A549 treated with Hydrocortisone at 1 μM for 4 hours (cell line): ENCODE results near the gene ZNF414. TPM values are rescaled to one million over a fixed set of nuclear protein-coding genes. Genes with fewer than 3 reads are reported as not detected.

Experiments
- total RNA-seq: library from RNA; stranded (reverse); fragments of 200-300 nt; extraction: Qiagen RNA extraction; gene quantifications from 5 replicates; pipeline ENCODE4 v1.2.3, GENCODE V29; 2022

Gene ZNF414
- 13.8 to 21.3 TPM (median 18.9 TPM) in 5 replicates for total RNA-seq

GRCh38 chr19:8513687-8514504, at the start of gene ZNF414:
Gene ZNF414 (minus strand): TSS chr19:8514167. CDS start chr19:8514046, 121 bp downstream.

Other genes with a start within 250 kb of the ZNF414 start
- gene CD320, start 205.8 kb downstream of the ZNF414 start, total RNA-seq = 55.9 to 101 TPM (median 93.5 TPM) in 5 replicates
- 56.0 to 97.2 TPM (median 92.6 TPM) in 5 replicates for gene NDUFA7, start 192.8 kb downstream of the ZNF414 start, total RNA-seq
- gene RPS28, start 192.7 kb downstream of the ZNF414 start, total RNA-seq = 283 to 958 TPM (median 922 TPM) in 5 replicates
- 5.3 to 8.6 TPM (median 7.2 TPM) in 5 replicates for gene KANK3, start 170.9 kb downstream of the ZNF414 start, total RNA-seq
- 519 to 718 TPM (median 655 TPM) in 5 replicates for gene ANGPTL4, start 150.0 kb downstream of the ZNF414 start, total RNA-seq
- gene RAB11B, start 123.8 kb downstream of the ZNF414 start, total RNA-seq = 90.9 to 101 TPM (median 96.6 TPM) in 5 replicates
- gene MARCHF2, start 100.9 kb downstream of the ZNF414 start, total RNA-seq = 15.0 to 21.2 TPM (median 20.4 TPM) in 5 replicates
- gene HNRNPM, start 69.2 kb downstream of the ZNF414 start, total RNA-seq = 223 to 332 TPM (median 235 TPM) in 5 replicates
- 0.08 to 0.16 TPM (median 0.09 TPM) in 5 replicates for gene PRAM1, start 11.5 kb downstream of the ZNF414 start, total RNA-seq
- gene MYO1F, start 63.3 kb upstream of the ZNF414 start, total RNA-seq = 0.22 to 0.32 TPM (median 0.24 TPM) in 5 replicates
- 10.3 to 14.9 TPM (median 12.8 TPM) in 5 replicates for gene ADAMTS10, start 96.5 kb upstream of the ZNF414 start, total RNA-seq
- not detected in 5 replicates for gene NFILZ, start 116.5 kb upstream of the ZNF414 start, total RNA-seq
- gene ACTL9, start 184.6 kb upstream of the ZNF414 start, total RNA-seq = not detected in 5 replicates
- gene OR2Z1, start 207.5 kb upstream of the ZNF414 start, total RNA-seq = not detected in 5 replicates